Prostate gland (tissue), 2 donors: ENCODE data around the gene PDGFA.

Experiments
- POLR2A ChIP-seq: fragments of 450-650 bp; IDR thresholded peaks from one replicate; pipeline ENCODE4 v1.6.1; 2016; ENCODE audit warnings: antibody characterized with exemption, mild to moderate bottlenecking
- TF ChIP-seq, protein P1 (sequence below), 4 experiments: fragments of 200-600 bp in 2 of 4; fragments of 450-650 bp in 2 of 4; sonication (generic) in 2 of 4; IDR thresholded peaks; 1 replicate in 3 of 4; 2 replicates in 1 of 4; pipeline ENCODE4 v1.5.1; 2016 to 2019; ENCODE audit warnings: antibody characterized with exemption in 4 of 4, mild to moderate bottlenecking in 2 of 4, moderate library complexity in 2 of 4

- TF ChIP-seq, protein P1, sequence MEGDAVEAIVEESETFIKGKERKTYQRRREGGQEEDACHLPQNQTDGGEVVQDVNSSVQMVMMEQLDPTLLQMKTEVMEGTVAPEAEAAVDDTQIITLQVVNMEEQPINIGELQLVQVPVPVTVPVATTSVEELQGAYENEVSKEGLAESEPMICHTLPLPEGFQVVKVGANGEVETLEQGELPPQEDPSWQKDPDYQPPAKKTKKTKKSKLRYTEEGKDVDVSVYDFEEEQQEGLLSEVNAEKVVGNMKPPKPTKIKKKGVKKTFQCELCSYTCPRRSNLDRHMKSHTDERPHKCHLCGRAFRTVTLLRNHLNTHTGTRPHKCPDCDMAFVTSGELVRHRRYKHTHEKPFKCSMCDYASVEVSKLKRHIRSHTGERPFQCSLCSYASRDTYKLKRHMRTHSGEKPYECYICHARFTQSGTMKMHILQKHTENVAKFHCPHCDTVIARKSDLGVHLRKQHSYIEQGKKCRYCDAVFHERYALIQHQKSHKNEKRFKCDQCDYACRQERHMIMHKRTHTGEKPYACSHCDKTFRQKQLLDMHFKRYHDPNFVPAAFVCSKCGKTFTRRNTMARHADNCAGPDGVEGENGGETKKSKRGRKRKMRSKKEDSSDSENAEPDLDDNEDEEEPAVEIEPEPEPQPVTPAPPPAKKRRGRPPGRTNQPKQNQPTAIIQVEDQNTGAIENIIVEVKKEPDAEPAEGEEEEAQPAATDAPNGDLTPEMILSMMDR (IDR thresholded peaks at IDR 0.05): no peak
- no peak for TF ChIP-seq POLR2A
Observed at GRCh38 chr7:452226-452751, 67.4 kb downstream of the PDGFA start.
